Colonic mucosa (tissue), 4 donors: Measurements from ENCODE around the gene FSD1L. TPM values are rescaled to one million over a fixed set of nuclear protein-coding genes. Genes with fewer than 3 reads are reported as not detected.

Experiments
- DNase-seq: peaks from one replicate; pipeline ENCODE4 v3.0.0-alpha.2; 2020
- H3K27ac ChIP-seq: fragments of 200-600 bp; one replicate; pipeline ENCODE4 v1.8.0; 2021
- H3K27me3 ChIP-seq: fragments of 200-600 bp; one replicate; pipeline ENCODE4 v1.8.0; 2021
- H3K36me3 ChIP-seq: fragments of 200-600 bp; one replicate; pipeline ENCODE4 v1.8.0; 2021
- H3K4me1 ChIP-seq: fragments of 200-600 bp; one replicate; pipeline ENCODE4 v1.8.0; 2021; ENCODE audit warnings: mild to moderate bottlenecking
- H3K4me3 ChIP-seq: fragments of 200-600 bp; one replicate; pipeline ENCODE4 v1.8.0; 2021
- H3K9ac ChIP-seq, 2 donors: one replicate each; pipeline ENCODE4 v1.7.0; 2013; ENCODE audit warnings: control low read depth in 2 of 2, low read depth in 2 of 2, low read length in 2 of 2
- H3K9me3 ChIP-seq: fragments of 200-600 bp; one replicate; pipeline ENCODE4 v1.8.0; 2021
- CTCF ChIP-seq: fragments of 200-600 bp; IDR thresholded peaks from one replicate; pipeline ENCODE4 v1.8.0; 2022; ENCODE audit warnings: antibody characterized with exemption, mild to moderate bottlenecking
- intact Hi-C: fragments of 100-400 bp; cut with DNase I; formaldehyde crosslinking; loops from one replicate; pipeline ENCODE4 v1.14.1; 2022
- total RNA-seq, 2 donors: library from RNA; stranded (reverse); fragmentation: NEBNext Ultra II Directional in 1 of 2; extraction: Animal tissue kit (Norgen Biotek cat#: 25700) in 1 of 2; gene quantifications; one replicate each; pipeline ENCODE4 v1.2.1, GENCODE V29; 2021
- donor health status: healthy.
- donor health status: DM: no; HTN: no; CAD: no.
- donor health status: DM: no; HTN: no; CAD: no.

FSD1L gene
- total RNA-seq, 2 donors from 2014 or later = 4.3 to 6.0 TPM

- H3K27me3 ChIP-seq = no peaks in the 10 kb centered on the region
- H3K36me3 ChIP-seq = no peaks in the 10 kb centered on the region
- no peak for TF ChIP-seq CTCF
- intact Hi-C loops = no loop called here
- H3K9me3 ChIP-seq = no peaks in the 10 kb centered on the region
- no peak overlapping the region for H3K27ac ChIP-seq
- no peak overlapping the region for H3K9ac ChIP-seq
- no peak overlapping the region for H3K4me3 ChIP-seq
- no peak for DNase-seq
- no peaks in the 10 kb centered on the region for H3K4me1 ChIP-seq
These were observed 41.5 kb upstream of the FSD1L start for GRCh38 chr9:105406369-105406768.

GRCh38 chr9:105413525-105413924 is 34.3 kb upstream of the FSD1L start:
- intact Hi-C loops = loop anchor here (10.0 kb wide), 1 partner anchor 229 kb away; no protein-coding TSS in a partner anchor
- Histone ChIP-seq H3K36me3 (no peaks in the 10 kb centered on the region), H3K9me3 (no peaks in the 10 kb centered on the region), H3K4me3 (no peak overlapping the region), H3K4me1 (no peaks in the 10 kb centered on the region), H3K27ac (no peak overlapping the region), H3K9ac (no peak overlapping the region), H3K27me3 (no peaks in the 10 kb centered on the region)
- DNase-seq = peak; percentile 31
- TF ChIP-seq CTCF = peak; percentile 21

GRCh38 chr9:105414947-105415661 is 32.7 kb upstream of the FSD1L start:
- no peak overlapping the region for H3K9ac ChIP-seq

GRCh38 chr9:105415662-105415980 is 32.2 kb upstream of the FSD1L start:
- H3K9me3 ChIP-seq = no peaks in the 10 kb centered on the region

More at GRCh38 chr9:105414947-105415661, 32.7 kb upstream of the FSD1L start:
- Histone ChIP-seq H3K9me3 (no peaks in the 10 kb centered on the region), H3K27ac (no peak overlapping the region), H3K36me3 (no peaks in the 10 kb centered on the region), H3K27me3 (no peaks in the 10 kb centered on the region), H3K4me1 (no peaks in the 10 kb centered on the region), H3K4me3 (no peak overlapping the region)
- peak; percentile 80 for TF ChIP-seq CTCF
- peak; percentile 72 for DNase-seq
- intact Hi-C loops = loop anchor here (5.0 to 10.0 kb wide), 4 partner anchors 230 to 553 kb away; partner anchors contain the start of gene ABCA1

GRCh38 chr9:105416840-105417239 is 31.0 kb upstream of the FSD1L start:
- no peaks in the 10 kb centered on the region for H3K4me1 ChIP-seq
- H3K27ac ChIP-seq = no peak overlapping the region
- intact Hi-C loops = loop anchor here (5.0 to 10.0 kb wide), 4 partner anchors 232 to 555 kb away; partner anchors contain the start of gene ABCA1
- no peak overlapping the region for H3K4me3 ChIP-seq
- no peak overlapping the region for H3K9ac ChIP-seq
- DNase-seq = no peak
- TF ChIP-seq CTCF = no peak
- no peaks in the 10 kb centered on the region for H3K27me3 ChIP-seq
- H3K36me3 ChIP-seq = no peaks in the 10 kb centered on the region
- no peaks in the 10 kb centered on the region for H3K9me3 ChIP-seq

More at GRCh38 chr9:105415662-105415980, 32.2 kb upstream of the FSD1L start:
- Histone ChIP-seq H3K36me3 (no peaks in the 10 kb centered on the region), H3K9ac (no peak overlapping the region), H3K27me3 (no peaks in the 10 kb centered on the region), H3K4me1 (no peaks in the 10 kb centered on the region), H3K27ac (no peak overlapping the region), H3K4me3 (no peak overlapping the region)
- TF ChIP-seq CTCF = no peak
- DNase-seq = no peak
- intact Hi-C loops = loop anchor here (5.0 to 10.0 kb wide), 4 partner anchors 231 to 553 kb away; partner anchors contain the start of gene ABCA1
